Fibroblast of villous mesenchyme (primary cell): ENCODE data around the gene RNPEPL1. TPM values are rescaled to one million over a fixed set of nuclear protein-coding genes. Genes with fewer than 3 reads are reported as not detected.
A peak's percentile ranks its signal among the peaks of the same experiment; 100 is the strongest.

Experiments used
- DNase-seq: peaks from one replicate; pipeline ENCODE4 v3.0.0-alpha.2; 2010; ENCODE audit warnings: low read depth
- H3K4me3 ChIP-seq: 2 replicates; pipeline ENCODE4 v1.5.1; 2011; ENCODE audit warnings: low read depth, mild to moderate bottlenecking, low read length
- CTCF ChIP-seq: IDR thresholded peaks from 2 replicates; pipeline ENCODE4 v1.5.1; 2012; ENCODE audit warnings: low read depth, mild to moderate bottlenecking, low read length; ENCODE audit not compliant: insufficient read depth
- total RNA-seq: library from RNA; depleted of rRNA; stranded (reverse); fragments of >200 nt; gene quantifications from 2 replicates; pipeline ENCODE4 v1.2.3, GENCODE V29; 2012

The RNPEPL1 gene
- total RNA-seq, 1 donor, result 9.5 TPM

GRCh38 chr2:240565333-240566202 is 2.7 kb upstream of the RNPEPL1 start:
- peak overlapping the region; percentile 28 for H3K4me3 ChIP-seq
- TF ChIP-seq CTCF, result no peak
- DNase-seq, result peak; percentile 95

GRCh38 chr2:240566203-240567136 is 1.8 kb upstream of the RNPEPL1 start:
- peak; percentile 66 for TF ChIP-seq CTCF
- DNase-seq, result peak; percentile 91
- peak overlapping the region; percentile 70 for H3K4me3 ChIP-seq

GRCh38 chr2:240567137-240567871 is 980 bp upstream of the RNPEPL1 start:
- peak overlapping the region; percentile 70 for H3K4me3 ChIP-seq
- DNase-seq, result peak; percentile 61

GRCh38 chr2:240568678-240569522 is 616 bp downstream of the RNPEPL1 start:
- no peak for TF ChIP-seq CTCF
- H3K4me3 ChIP-seq, result peak overlapping the region; percentile 65
- DNase-seq, result peak; percentile 59

More at GRCh38 chr2:240567137-240567871, 980 bp upstream of the RNPEPL1 start:
- TF ChIP-seq CTCF, result no peak

GRCh38 chr2:240569523-240569997 is 1.3 kb downstream of the RNPEPL1 start:
- DNase-seq, result no peak
- H3K4me3 ChIP-seq, result peak overlapping the region; percentile 65
- no peak for TF ChIP-seq CTCF
